Activated B cell treated with CpG ODN at 0.5 μM for 24 hours (primary cell): ENCODE results near the gene ANKS1B. TPM values are rescaled to one million over a fixed set of nuclear protein-coding genes. Genes with fewer than 3 reads are reported as not detected.

Source experiments
- ATAC-seq: fragments of 200-7000 bp; cut with Tn5 transposase; one replicate; pipeline ENCODE4 v1.10.0; 2021; ENCODE audit warnings: low read depth, mild to moderate bottlenecking, moderate library complexity
- CTCF ChIA-PET: fragments of 350-600 bp; sonication (Branson Sonifier 250); formaldehyde crosslinking; loops from one replicate; lab custom pipeline; 2021; ENCODE audit warnings: antibody characterized with exemption; lab: Charles Lee
- POLR2A ChIA-PET: fragments of 350-600 bp; sonication (Branson Sonifier 250); formaldehyde crosslinking; loops from one replicate; lab custom pipeline; 2021; ENCODE audit warnings: antibody characterized with exemption; lab: Charles Lee
- DNase-seq: peaks from one replicate; pipeline ENCODE4 v3.0.0; 2022
- H3K27ac Mint-ChIP-seq: one replicate; pipeline ENCODE4 v1.8.0; 2020; ENCODE audit warnings: mixed read lengths
- H3K27me3 Mint-ChIP-seq: one replicate; pipeline ENCODE4 v1.8.0; 2021; ENCODE audit warnings: mixed read lengths
- H3K36me3 Mint-ChIP-seq: one replicate; pipeline ENCODE4 v1.8.0; 2021; ENCODE audit warnings: low read depth, mixed read lengths
- H3K4me1 Mint-ChIP-seq: one replicate; pipeline ENCODE4 v1.8.0; 2021; ENCODE audit warnings: mixed read lengths
- H3K4me3 Mint-ChIP-seq: one replicate; pipeline ENCODE4 v1.8.0; 2020; ENCODE audit warnings: mild to moderate bottlenecking, mixed read lengths
- H3K9me3 Mint-ChIP-seq: one replicate; pipeline ENCODE4 v1.8.0; 2020; ENCODE audit warnings: mixed read lengths
- intact Hi-C: fragments of 100-400 bp; cut with micrococcal nuclease; formaldehyde crosslinking; loops from one replicate; pipeline ENCODE4 v1.15.1; 2024
- total RNA-seq: library from RNA; stranded (reverse); gene quantifications from 2 replicates; pipeline ENCODE4 v1.2.3, GENCODE V29; 2022
- TF ChIP-seq, protein P1 (sequence below): fragments of 200-600 bp; IDR thresholded peaks from one replicate; pipeline ENCODE4 v1.8.0; 2022; ENCODE audit warnings: antibody characterized with exemption, mild to moderate bottlenecking

Gene ANKS1B
- total RNA-seq, 1 donor from 2014 or later: not detected

DNA sequence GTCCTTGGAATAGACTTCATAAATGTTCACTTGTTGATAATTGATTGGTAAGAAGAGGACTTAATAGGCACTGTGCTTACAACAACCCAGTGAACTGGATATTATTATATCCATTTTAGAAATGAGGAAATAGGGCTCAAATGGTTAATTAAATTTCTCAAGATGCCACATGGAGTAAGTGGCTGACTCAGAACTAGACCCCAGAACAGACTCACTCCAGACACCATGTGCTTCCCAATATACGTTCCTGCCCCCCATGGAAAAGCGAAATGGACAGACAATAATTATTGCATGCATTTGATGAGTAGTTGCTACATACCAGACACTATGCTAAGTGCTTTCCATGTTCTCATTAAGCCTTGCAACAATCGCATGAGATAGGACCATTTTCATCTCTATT lies 895 bp upstream of the ANKS1B start:
- H3K9me3 Mint-ChIP-seq: no peaks in the 10 kb centered on the region
- peaks cover 16% of the 10 kb centered on the region for H3K4me1 Mint-ChIP-seq
- ATAC-seq (no peak), DNase-seq (no peak)
- CTCF ChIA-PET: no interaction called here
- TF ChIP-seq, protein P1, sequence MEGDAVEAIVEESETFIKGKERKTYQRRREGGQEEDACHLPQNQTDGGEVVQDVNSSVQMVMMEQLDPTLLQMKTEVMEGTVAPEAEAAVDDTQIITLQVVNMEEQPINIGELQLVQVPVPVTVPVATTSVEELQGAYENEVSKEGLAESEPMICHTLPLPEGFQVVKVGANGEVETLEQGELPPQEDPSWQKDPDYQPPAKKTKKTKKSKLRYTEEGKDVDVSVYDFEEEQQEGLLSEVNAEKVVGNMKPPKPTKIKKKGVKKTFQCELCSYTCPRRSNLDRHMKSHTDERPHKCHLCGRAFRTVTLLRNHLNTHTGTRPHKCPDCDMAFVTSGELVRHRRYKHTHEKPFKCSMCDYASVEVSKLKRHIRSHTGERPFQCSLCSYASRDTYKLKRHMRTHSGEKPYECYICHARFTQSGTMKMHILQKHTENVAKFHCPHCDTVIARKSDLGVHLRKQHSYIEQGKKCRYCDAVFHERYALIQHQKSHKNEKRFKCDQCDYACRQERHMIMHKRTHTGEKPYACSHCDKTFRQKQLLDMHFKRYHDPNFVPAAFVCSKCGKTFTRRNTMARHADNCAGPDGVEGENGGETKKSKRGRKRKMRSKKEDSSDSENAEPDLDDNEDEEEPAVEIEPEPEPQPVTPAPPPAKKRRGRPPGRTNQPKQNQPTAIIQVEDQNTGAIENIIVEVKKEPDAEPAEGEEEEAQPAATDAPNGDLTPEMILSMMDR: no peak
- no peak overlapping the region for H3K27ac Mint-ChIP-seq
- POLR2A ChIA-PET: no interaction called here
- intact Hi-C loops: no loop called here
- no peaks in the 10 kb centered on the region for H3K36me3 Mint-ChIP-seq
- H3K4me3 Mint-ChIP-seq: peak overlapping the region; percentile 46
- peaks cover 43% of the 10 kb centered on the region for H3K27me3 Mint-ChIP-seq

DNA sequence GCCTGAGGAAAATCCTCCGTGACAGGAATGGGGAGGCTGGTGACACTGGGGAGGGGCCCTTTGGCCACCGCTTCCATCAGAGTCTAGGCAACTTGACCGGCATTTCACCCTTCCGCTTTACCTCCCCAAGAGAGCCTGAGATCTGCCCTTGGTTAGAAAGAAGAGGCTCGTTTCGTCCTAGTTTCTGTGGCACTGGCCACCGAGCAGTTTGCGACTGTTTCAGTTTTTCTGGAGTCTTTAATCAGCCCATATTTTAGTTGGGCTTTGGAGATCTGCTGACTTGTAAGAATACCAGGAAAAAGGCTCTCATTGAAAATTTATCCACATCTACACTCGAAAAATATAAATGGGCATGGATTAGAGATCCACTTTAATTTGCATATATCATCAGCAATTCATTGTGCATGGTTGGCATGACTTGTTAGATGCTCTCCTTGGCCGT lies 414 bp upstream of the ANKS1B start:
- CTCF ChIA-PET: no interaction called here
- peaks cover 16% of the 10 kb centered on the region for H3K4me1 Mint-ChIP-seq
- ATAC-seq: no peak

DNA sequence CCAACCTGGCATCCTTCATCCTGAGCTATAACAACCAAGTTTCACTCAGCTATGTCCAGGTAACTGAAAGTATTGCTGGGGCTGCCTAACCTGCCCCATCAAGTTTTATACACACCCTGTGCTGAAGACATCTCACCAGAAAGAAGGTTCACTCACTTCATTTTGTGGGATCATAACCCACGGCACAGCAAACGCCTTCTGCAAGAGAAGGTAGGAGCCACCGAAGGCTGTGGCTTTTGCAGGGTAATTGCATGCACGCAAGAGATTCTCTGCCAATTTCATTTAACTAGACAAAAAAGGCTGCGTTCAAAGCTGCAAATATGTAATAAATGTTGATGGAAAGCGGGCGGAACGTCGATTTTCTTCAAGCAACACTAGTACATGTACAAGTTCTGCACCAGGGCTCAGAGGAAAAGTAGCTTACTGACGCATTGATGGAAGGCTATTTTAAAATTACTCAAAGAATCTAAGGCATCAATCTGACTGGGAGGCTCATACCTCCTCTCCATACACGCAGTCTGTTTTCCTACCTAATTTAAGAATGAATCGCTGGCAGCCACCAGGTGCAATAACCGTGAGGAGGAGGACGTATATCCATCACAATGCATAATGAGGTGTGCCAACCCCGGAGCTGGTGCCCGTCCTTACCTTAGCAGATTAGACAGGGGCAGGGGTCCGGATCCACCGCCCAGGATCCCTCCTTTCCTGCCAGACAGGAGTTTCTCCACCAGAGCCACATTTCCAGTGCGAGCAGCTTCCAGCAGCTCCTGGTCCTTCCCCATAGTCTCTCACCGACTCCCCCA lies 1.1 kb downstream of the ANKS1B start:
- Mint-ChIP-seq H3K27me3 (peaks cover 44% of the 10 kb centered on the region), H3K4me1 (peaks cover 16% of the 10 kb centered on the region), H3K4me3 (peak overlapping the region; percentile 68), H3K36me3 (no peaks in the 10 kb centered on the region), H3K27ac (no peak overlapping the region), H3K9me3 (no peaks in the 10 kb centered on the region)
- ATAC-seq (no peak), DNase-seq (no peak)
- intact Hi-C loops: no loop called here
- POLR2A ChIA-PET: no interaction called here
- CTCF ChIA-PET: no interaction called here
- TF ChIP-seq, protein P1: no peak

More for the DNA sequence above, 414 bp upstream of the ANKS1B start:
- no peak overlapping the region for H3K27ac Mint-ChIP-seq
- TF ChIP-seq, protein P1: no peak
- H3K4me3 Mint-ChIP-seq: peak overlapping the region; percentile 46
- intact Hi-C loops: no loop called here
- peaks cover 43% of the 10 kb centered on the region for H3K27me3 Mint-ChIP-seq
- POLR2A ChIA-PET: no interaction called here
- H3K9me3 Mint-ChIP-seq: no peaks in the 10 kb centered on the region
- no peak for DNase-seq
- H3K36me3 Mint-ChIP-seq: no peaks in the 10 kb centered on the region

DNA sequence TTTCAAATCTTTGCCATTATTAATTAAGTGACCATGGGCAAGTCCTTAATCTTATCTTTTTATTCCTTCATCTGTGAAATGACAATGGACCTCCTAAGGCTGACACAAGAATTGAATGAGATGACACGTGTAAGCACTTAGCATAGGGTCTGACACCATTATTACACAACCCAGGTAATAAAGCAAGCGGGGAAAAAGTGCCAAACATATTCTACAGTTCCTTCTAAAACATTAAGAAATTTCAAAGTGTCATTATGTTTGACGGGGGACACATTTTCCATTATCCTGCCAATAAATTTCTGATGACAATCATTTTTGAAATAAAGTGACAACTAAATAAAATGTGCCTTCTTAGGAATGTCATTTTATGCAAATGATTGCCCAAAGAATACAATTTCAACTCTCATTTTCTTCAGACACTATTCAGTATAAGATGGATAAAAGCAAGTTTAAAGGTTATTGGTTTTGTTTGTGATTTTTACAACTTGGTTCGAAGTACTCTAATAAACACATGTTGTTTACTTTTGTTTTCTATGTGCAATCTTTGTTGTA lies 3.0 kb downstream of the ANKS1B start:
- intact Hi-C loops: no loop called here
- no peak overlapping the region for H3K4me3 Mint-ChIP-seq
- no peak for ATAC-seq
- H3K36me3 Mint-ChIP-seq: no peaks in the 10 kb centered on the region
- no peak for DNase-seq
- ChIA-PET POLR2A (no interaction called here), CTCF (no interaction called here)
- TF ChIP-seq, protein P1: no peak
- no peaks in the 10 kb centered on the region for H3K9me3 Mint-ChIP-seq
- H3K27me3 Mint-ChIP-seq: peaks cover 45% of the 10 kb centered on the region
- peaks cover 16% of the 10 kb centered on the region for H3K4me1 Mint-ChIP-seq
- no peak overlapping the region for H3K27ac Mint-ChIP-seq

DNA sequence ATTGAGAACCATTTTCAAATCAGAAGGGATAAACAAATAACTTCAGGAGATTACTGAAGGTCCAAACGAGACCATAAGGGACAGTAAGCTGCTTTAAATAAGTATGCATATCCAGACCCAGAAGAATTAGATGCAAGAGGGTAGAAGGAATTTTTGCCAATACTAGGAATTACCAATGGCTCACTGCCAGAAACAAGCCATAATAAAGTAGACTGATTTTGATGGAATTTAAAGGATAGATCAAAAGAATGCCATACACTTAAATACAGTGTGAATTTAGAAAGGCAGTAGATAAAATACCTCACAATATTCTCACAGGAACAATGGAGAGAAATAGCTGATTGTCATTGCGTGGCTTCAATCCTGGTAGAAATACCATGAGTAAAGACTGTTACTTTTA lies 5.3 kb downstream of the ANKS1B start:
- H3K4me1 Mint-ChIP-seq: peaks cover 9% of the 10 kb centered on the region
- peaks cover 4% of the 10 kb centered on the region for H3K9me3 Mint-ChIP-seq
- ATAC-seq: no peak
- CTCF ChIA-PET: no interaction called here
- no peak overlapping the region for H3K27ac Mint-ChIP-seq
- DNase-seq: no peak
- peaks cover 41% of the 10 kb centered on the region for H3K27me3 Mint-ChIP-seq
- intact Hi-C loops: no loop called here
- H3K4me3 Mint-ChIP-seq: no peak overlapping the region
- TF ChIP-seq, protein P1: no peak
- H3K36me3 Mint-ChIP-seq: no peaks in the 10 kb centered on the region
- POLR2A ChIA-PET: no interaction called here
